Loucy (cell line): ENCODE results near the gene MAP2K1.

Experiments used
- H2AFZ ChIP-seq: fragments of 200-600 bp; sonication (generic); 2 replicates; pipeline ENCODE4 v1.6.0; 2016; ENCODE audit warnings: antibody characterized with exemption, mild to moderate bottlenecking, low read length, moderate library complexity
- H3F3A ChIP-seq: fragments of 200-600 bp; 2 replicates; pipeline ENCODE4 v1.6.0; 2016; ENCODE audit warnings: antibody characterized with exemption, low read depth, mild to moderate bottlenecking
- H3K27me3 ChIP-seq: fragments of 200-600 bp; sonication (generic); 2 replicates; pipeline ENCODE4 v1.6.1; 2014; ENCODE audit warnings: low read length, mild to moderate bottlenecking; ENCODE audit not compliant: insufficient read depth, poor library complexity, severe bottlenecking
- H3K36me3 ChIP-seq: fragments of 200-600 bp; sonication (generic); 2 replicates; pipeline ENCODE4 v1.6.1; 2016; ENCODE audit warnings: low read length; ENCODE audit not compliant: insufficient read depth
- H3K4me1 ChIP-seq: fragments of 200-600 bp; sonication (generic); 2 replicates; pipeline ENCODE4 v1.5.1; 2014; ENCODE audit warnings: low read length, mild to moderate bottlenecking; ENCODE audit not compliant: insufficient read depth, poor library complexity, severe bottlenecking
- H3K4me2 ChIP-seq: fragments of 200-600 bp; sonication (generic); 2 replicates; pipeline ENCODE4 v1.6.0; 2014; ENCODE audit warnings: antibody characterized with exemption, low read length, low read depth, mild to moderate bottlenecking; ENCODE audit not compliant: poor library complexity, severe bottlenecking
- H3K4me3 ChIP-seq: fragments of 200-600 bp; sonication (generic); 2 replicates; pipeline ENCODE4 v1.5.1; 2014; ENCODE audit warnings: low read length, mild to moderate bottlenecking, mixed read lengths; ENCODE audit not compliant: poor library complexity, severe bottlenecking
- H3K79me2 ChIP-seq: fragments of 200-600 bp; sonication (generic); 2 replicates; pipeline ENCODE4 v1.6.1; 2014; ENCODE audit warnings: low read length; ENCODE audit not compliant: insufficient read depth
- H3K9ac ChIP-seq: fragments of 200-600 bp; sonication (generic); 2 replicates; pipeline ENCODE4 v1.6.0; 2014; ENCODE audit warnings: mild to moderate bottlenecking, low read depth, low read length, moderate library complexity; ENCODE audit not compliant: poor library complexity, severe bottlenecking
- H3K9me2 ChIP-seq: fragments of 200-600 bp; sonication (generic); replicated peaks from 2 replicates; pipeline ENCODE4 v1.6.1; 2016; ENCODE audit warnings: low read depth, low read length, mixed read lengths
- H3K9me3 ChIP-seq: fragments of 200-600 bp; sonication (generic); 2 replicates; pipeline ENCODE4 v1.6.1; 2014; ENCODE audit warnings: mild to moderate bottlenecking, antibody characterized with exemption, low read length, low read depth; ENCODE audit not compliant: insufficient read depth
- H4K20me1 ChIP-seq: fragments of 200-600 bp; sonication (generic); 2 replicates; pipeline ENCODE4 v1.6.0; 2014; ENCODE audit warnings: antibody characterized with exemption, low read length, mild to moderate bottlenecking; ENCODE audit not compliant: insufficient read depth, poor library complexity, severe bottlenecking
- EZH2phosphoT487 ChIP-seq: fragments of 200-600 bp; IDR thresholded peaks from 2 replicates; pipeline ENCODE4 v1.6.1; 2018; ENCODE audit warnings: antibody characterized with exemption, mild to moderate bottlenecking, moderate library complexity, borderline replicate concordance
- TF ChIP-seq, protein P1 (sequence below): fragments of 200-600 bp; sonication (generic); conservative IDR thresholded peaks from 2 replicates; pipeline ENCODE4 v1.5.1; 2014; ENCODE audit warnings: mild to moderate bottlenecking, antibody characterized with exemption, low read length

MAP2K1 gene

DNA sequence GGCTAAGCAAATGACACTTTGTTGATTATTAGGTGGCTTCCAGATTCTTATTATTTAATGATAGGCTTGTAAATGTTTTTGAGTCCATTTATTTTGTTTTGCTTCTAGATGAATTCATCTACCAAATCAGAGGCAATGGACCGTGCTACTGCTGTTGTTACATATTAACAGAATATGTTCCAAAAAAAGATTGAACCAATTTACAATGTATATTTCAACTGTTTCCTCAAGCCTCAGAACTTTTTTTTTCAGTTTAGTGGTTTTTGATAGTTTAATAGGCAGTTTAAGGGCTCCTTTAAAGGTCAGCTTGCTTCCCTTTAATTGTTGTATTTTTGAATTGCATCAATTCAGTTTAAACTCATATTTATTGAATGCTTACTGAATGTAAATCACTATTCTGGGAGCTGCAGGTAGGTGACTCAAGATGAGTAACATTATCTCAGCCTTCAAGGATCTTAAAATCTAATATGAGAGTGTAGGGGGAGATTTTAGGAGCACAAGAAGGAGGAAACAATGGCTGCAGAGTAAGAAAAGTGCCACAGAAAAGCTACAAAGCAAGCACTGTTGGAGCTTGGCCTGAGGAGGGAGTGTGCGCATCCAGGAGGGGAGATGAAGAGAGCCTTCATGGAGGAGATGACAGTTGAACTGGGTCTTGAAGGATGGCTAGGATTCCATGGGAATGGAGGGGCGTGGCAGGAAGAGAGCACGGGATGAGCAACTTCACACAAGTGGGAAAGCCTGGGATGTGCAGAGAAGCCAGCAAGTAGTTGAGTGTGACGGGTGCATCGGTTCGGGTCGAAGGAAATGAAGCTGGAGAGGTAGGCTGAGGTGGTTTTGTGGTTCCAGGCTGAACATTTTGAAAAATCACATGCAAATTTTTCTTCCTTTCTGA lies 14.7 kb downstream of the MAP2K1 start:
- Histone ChIP-seq H3K36me3 (no peaks in the 10 kb centered on the region), H3K4me3 (peak overlapping the region; percentile 64), H4K20me1 (no peaks in the 10 kb centered on the region), H3K4me1 (peaks cover 62% of the 10 kb centered on the region), H3K9ac (peak overlapping the region; percentile 66), H3K9me3 (no peaks in the 10 kb centered on the region), H3F3A (no peaks in the 10 kb centered on the region), H3K9me2 (no peaks in the 10 kb centered on the region), H2AFZ (0 out of 2 replicates have a peak overlapping the region, but pooled peaks have one; percentile 16), H3K4me2 (peak overlapping the region; percentile 72), H3K27me3 (no peaks in the 10 kb centered on the region), H3K79me2 (peaks cover 96% of the 10 kb centered on the region)
- TF ChIP-seq, protein P1, sequence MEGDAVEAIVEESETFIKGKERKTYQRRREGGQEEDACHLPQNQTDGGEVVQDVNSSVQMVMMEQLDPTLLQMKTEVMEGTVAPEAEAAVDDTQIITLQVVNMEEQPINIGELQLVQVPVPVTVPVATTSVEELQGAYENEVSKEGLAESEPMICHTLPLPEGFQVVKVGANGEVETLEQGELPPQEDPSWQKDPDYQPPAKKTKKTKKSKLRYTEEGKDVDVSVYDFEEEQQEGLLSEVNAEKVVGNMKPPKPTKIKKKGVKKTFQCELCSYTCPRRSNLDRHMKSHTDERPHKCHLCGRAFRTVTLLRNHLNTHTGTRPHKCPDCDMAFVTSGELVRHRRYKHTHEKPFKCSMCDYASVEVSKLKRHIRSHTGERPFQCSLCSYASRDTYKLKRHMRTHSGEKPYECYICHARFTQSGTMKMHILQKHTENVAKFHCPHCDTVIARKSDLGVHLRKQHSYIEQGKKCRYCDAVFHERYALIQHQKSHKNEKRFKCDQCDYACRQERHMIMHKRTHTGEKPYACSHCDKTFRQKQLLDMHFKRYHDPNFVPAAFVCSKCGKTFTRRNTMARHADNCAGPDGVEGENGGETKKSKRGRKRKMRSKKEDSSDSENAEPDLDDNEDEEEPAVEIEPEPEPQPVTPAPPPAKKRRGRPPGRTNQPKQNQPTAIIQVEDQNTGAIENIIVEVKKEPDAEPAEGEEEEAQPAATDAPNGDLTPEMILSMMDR, result peak; percentile 49
- no peak for TF ChIP-seq EZH2phosphoT487

DNA sequence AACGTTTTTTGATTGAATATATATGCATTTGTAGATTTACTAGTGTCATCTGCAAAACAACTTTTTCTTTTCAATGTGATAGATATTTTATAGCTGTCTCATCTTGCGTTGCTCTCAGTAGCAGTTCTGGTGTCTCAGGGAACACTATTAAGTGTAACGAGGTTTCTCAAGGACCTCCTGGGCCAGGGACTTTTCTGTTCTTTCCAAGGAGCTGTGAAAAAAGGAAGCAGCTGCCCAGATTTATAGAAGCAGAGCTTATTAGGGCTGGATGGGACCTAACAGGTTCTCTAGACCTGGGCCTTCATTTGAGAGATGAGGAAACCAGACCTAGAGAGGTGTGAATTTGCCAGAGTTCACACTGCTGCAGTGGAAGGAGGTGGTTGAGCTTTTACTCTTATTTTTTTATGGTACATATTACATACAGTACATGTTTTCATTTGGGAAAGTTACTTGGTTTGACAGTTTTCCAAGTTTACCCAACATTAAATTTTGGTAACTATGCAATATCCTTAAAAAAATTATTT lies 16.1 kb downstream of the MAP2K1 start:
- peak overlapping the region; percentile 72 for H3K4me2 ChIP-seq
- H3K9me3 ChIP-seq, result no peaks in the 10 kb centered on the region
- no peaks in the 10 kb centered on the region for H3F3A ChIP-seq
- peaks cover 99% of the 10 kb centered on the region for H3K79me2 ChIP-seq
- H2AFZ ChIP-seq, result no peak overlapping the region
- H3K9me2 ChIP-seq, result no peaks in the 10 kb centered on the region
- peaks cover 3% of the 10 kb centered on the region for H4K20me1 ChIP-seq
- peaks cover 64% of the 10 kb centered on the region for H3K4me1 ChIP-seq
- H3K4me3 ChIP-seq, result peak overlapping the region; percentile 10
- TF ChIP-seq, protein P1, result no peak
- no peak for TF ChIP-seq EZH2phosphoT487
- H3K9ac ChIP-seq, result peak overlapping the region; percentile 29
- H3K27me3 ChIP-seq, result no peaks in the 10 kb centered on the region
- no peaks in the 10 kb centered on the region for H3K36me3 ChIP-seq

DNA sequence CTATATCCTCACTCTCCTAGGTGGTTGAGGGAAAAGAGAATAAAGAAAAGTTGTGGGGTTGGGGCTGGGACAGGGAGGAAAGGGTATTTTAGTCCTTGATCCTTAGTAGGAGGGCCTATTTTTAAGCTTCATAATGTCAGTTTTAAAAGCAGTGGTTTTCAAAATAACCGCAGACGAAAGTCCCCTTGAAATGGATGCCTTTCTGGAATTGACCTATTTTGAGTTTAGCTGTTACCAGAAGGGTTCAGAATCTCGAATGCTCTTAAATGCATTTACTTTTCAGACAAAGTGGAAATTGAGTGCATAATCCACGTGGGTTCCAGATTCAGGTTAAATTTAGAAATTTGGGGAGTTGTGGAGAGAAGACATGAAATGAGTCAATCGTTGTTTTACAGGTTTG lies 16.6 kb downstream of the MAP2K1 start:
- TF ChIP-seq, protein P1, result no peak
- TF ChIP-seq EZH2phosphoT487, result no peak
- no peaks in the 10 kb centered on the region for H3K9me3 ChIP-seq
- H3K27me3 ChIP-seq, result no peaks in the 10 kb centered on the region
- peaks cover 3% of the 10 kb centered on the region for H4K20me1 ChIP-seq
- peak overlapping the region; percentile 29 for H3K9ac ChIP-seq
- peak overlapping the region; percentile 10 for H3K4me3 ChIP-seq
- H3K9me2 ChIP-seq, result no peaks in the 10 kb centered on the region
- H3K79me2 ChIP-seq, result peaks cover 99% of the 10 kb centered on the region
- no peak overlapping the region for H2AFZ ChIP-seq
- no peaks in the 10 kb centered on the region for H3F3A ChIP-seq
- no peaks in the 10 kb centered on the region for H3K36me3 ChIP-seq
- peaks cover 69% of the 10 kb centered on the region for H3K4me1 ChIP-seq
- peak overlapping the region; percentile 72 for H3K4me2 ChIP-seq
